ENCODE data around the gene LMO7. TPM values are rescaled to one million over a fixed set of nuclear protein-coding genes. Genes with fewer than 3 reads are reported as not detected.

Gene LMO7
- total RNA-seq, 1 experiment from 2014 or later = 20.4 TPM

- Histone ChIP-seq H3K4ac (ENCODE audit: low read depth, low read length) (no peak overlapping the region), H3K9ac (ENCODE audit: extremely low read depth, insufficient read length, low read length) (no peak overlapping the region), H4K8ac (replicated peaks; ENCODE audit: insufficient read length, low read depth, low read length) (no peak overlapping the region), H3K23me2 (ENCODE audit: insufficient read length, low read depth, low read length, poor library complexity, severe bottlenecking) (peaks cover 12% of the 10 kb centered on the region), H3K4me1 (ENCODE audit: insufficient read depth, low read length) (peaks cover 13% of the 10 kb centered on the region; the same call in 1 of the 2 replicates), H3T11ph (ENCODE audit: low read length) (no peak overlapping the region), H3K23ac (ENCODE audit: insufficient read length, low read depth, low read length) (no peak overlapping the region), H4K5ac (ENCODE audit: insufficient read length, low read depth, low read length) (no peak overlapping the region), H3K27me3 (ENCODE audit: insufficient read depth, low read length) (no peaks in the 10 kb centered on the region; the same call in 1 of the 2 replicates), H3K27ac (ENCODE audit: insufficient read length, low read depth, low read length) (no peak overlapping the region), H2BK120ac (ENCODE audit: low read depth, low read length, poor library complexity, severe bottlenecking) (no peak overlapping the region), H3K56ac (ENCODE audit: insufficient read length, low read depth, low read length) (no peak overlapping the region), H3K79me2 (ENCODE audit: insufficient read depth, low read length) (peaks cover 2% of the 10 kb centered on the region; the same call in 1 of the 2 replicates), H2BK20ac (ENCODE audit: low read depth, low read length, poor library complexity, severe bottlenecking) (no peak overlapping the region), H4K91ac (ENCODE audit: insufficient read length, low read depth, low read length) (no peak overlapping the region), H4K20me1 (ENCODE audit: control insufficient read depth, insufficient read depth, insufficient read length) (no peaks in the 10 kb centered on the region), H2BK5ac (ENCODE audit: insufficient read length, low read length) (no peak overlapping the region), H3K14ac (ENCODE audit: insufficient read depth, low read length) (no peak overlapping the region), H3K18ac (ENCODE audit: insufficient read length, low read depth, low read length) (no peak overlapping the region), H2AK5ac (ENCODE audit: insufficient read length, low read length) (no peak overlapping the region), H3K4me2 (ENCODE audit: insufficient read depth, insufficient read length, low read length) (no peak overlapping the region), H2BK15ac (ENCODE audit: low read depth, low read length) (no peak overlapping the region), H2AFZ (ENCODE audit: low read length) (no peak overlapping the region), H2BK12ac (ENCODE audit: insufficient read length, low read depth, low read length) (no peak overlapping the region), H3K79me1 (ENCODE audit: insufficient read depth, low read depth, low read length, poor library complexity, severe bottlenecking) (no peaks in the 10 kb centered on the region), H3K9me3 (ENCODE audit: control insufficient read depth, low read depth, low read length) (no peaks in the 10 kb centered on the region)
- no peak overlapping the region for H3K27ac Mint-ChIP-seq
- H3K4me3 Mint-ChIP-seq = no peak overlapping the region
- DNase-seq = no peak
- H3K36me3 Mint-ChIP-seq (ENCODE audit: insufficient read depth in 1 of 3, low read depth in 3 of 3) = peaks cover 0 to 3% (median 0%) of the 10 kb centered on the region in 3 experiments; a peak in 1 of 7 replicates
- TF ChIP-seq, protein P1, sequence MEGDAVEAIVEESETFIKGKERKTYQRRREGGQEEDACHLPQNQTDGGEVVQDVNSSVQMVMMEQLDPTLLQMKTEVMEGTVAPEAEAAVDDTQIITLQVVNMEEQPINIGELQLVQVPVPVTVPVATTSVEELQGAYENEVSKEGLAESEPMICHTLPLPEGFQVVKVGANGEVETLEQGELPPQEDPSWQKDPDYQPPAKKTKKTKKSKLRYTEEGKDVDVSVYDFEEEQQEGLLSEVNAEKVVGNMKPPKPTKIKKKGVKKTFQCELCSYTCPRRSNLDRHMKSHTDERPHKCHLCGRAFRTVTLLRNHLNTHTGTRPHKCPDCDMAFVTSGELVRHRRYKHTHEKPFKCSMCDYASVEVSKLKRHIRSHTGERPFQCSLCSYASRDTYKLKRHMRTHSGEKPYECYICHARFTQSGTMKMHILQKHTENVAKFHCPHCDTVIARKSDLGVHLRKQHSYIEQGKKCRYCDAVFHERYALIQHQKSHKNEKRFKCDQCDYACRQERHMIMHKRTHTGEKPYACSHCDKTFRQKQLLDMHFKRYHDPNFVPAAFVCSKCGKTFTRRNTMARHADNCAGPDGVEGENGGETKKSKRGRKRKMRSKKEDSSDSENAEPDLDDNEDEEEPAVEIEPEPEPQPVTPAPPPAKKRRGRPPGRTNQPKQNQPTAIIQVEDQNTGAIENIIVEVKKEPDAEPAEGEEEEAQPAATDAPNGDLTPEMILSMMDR (conservative IDR thresholded peaks at IDR 0.05) = no peak
- H3K27me3 Mint-ChIP-seq (ENCODE audit: low read depth) = peaks cover 26% of the 10 kb centered on the region
- no peaks in the 10 kb centered on the region for H3K9me3 Mint-ChIP-seq
- WGBS (ENCODE audit: extremely low coverage, insufficient read length, low lambda C conversion rate) = no CpG with 5 or more reads among the region's 2 CpGs
- H3K4me1 Mint-ChIP-seq = peaks cover 31 to 38% of the 10 kb centered on the region in 2 experiments
Observed at GRCh38 chr13:75639454-75639853, 3.3 kb downstream of the LMO7 start.
